ENCODE results near the gene DRC1.

The DRC1 gene

DNA sequence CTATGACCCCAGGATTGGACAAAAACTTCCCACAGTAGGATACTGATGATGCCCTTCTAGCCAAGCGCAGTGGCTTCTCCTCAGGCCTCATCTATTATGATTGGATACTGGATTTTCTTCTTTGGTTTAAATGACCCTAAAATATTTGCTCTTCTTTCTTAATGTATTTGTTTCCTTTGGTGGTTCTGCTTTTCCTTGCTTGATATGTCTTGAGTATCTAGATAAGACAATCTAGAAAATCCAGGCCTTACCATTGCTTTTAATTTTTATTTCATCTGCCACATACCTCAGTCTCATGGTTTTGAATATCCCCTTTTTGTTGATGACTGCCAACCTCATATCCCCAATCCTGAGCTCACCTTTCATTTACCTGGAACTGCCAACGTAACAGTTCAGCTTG, 40.6 kb downstream of the DRC1 start:
- in situ Hi-C loops (cut with MboI; ENCODE audit: low sequenced_read_pairs) = no loop called here

DNA sequence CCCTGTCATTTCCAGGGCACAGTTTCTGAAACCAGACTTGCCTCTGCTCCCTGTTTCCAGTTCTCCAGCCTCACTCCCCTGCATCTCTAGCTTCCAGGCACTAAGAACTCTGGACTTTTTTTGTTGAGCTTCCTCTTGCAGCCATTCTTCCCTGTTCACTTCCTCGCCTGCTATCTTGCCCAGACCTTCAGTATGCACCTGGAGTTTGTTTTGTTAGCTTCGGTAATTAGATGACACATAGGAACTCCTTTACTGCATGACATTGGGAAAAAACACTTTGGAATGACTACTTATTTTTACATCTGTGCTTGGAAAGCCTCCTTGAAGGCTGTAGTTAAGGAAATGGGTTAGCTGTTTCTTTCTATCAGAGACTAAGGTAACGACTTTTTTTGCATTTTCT, 41.0 kb downstream of the DRC1 start:
- in situ Hi-C loops (cut with MboI; ENCODE audit: low sequenced_read_pairs) = no loop called here

DNA sequence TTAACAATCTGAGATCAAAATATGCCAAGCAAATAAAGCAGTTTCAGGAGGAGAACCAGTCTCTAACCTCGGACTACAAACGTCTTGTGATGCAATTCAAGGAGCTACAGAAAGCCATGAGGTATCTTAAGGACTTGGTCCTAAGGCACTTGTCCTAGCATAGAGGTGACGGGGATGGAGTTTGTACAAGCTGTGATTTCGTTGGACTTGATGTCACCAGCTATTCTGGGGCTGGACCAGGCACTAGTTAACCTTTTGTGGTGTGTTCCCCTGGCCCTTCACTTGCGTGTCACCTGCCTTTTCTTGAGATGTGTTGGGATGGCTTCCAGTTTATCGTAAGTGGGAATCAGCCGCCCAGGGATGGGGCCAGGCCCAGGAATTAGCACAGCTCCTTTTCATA, 42.5 kb downstream of the DRC1 start:
- in situ Hi-C loops (cut with MboI; ENCODE audit: low sequenced_read_pairs) = no loop called here

DNA sequence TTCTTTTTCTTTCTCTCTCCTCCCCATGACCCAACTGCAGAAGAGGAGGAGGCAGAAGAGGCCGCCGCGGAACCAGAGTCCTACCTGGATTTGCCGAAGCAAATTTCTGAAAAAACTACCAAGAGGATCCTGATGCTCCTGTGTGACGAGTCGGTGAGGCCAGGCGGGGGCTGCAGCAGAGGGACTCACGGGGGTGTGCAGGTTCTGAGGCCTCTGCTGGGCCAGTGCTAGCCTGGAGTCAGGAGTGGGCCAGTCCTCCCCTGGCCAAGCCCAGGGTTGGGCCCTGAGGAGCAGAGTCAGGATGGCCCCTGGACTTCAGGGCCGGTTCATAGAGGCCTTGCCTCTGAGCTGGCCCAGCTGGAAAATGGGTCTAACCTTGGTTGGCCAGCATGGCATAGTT, 46.9 kb downstream of the DRC1 start:
- in situ Hi-C loops (cut with MboI; ENCODE audit: low sequenced_read_pairs) = no loop called here

DNA sequence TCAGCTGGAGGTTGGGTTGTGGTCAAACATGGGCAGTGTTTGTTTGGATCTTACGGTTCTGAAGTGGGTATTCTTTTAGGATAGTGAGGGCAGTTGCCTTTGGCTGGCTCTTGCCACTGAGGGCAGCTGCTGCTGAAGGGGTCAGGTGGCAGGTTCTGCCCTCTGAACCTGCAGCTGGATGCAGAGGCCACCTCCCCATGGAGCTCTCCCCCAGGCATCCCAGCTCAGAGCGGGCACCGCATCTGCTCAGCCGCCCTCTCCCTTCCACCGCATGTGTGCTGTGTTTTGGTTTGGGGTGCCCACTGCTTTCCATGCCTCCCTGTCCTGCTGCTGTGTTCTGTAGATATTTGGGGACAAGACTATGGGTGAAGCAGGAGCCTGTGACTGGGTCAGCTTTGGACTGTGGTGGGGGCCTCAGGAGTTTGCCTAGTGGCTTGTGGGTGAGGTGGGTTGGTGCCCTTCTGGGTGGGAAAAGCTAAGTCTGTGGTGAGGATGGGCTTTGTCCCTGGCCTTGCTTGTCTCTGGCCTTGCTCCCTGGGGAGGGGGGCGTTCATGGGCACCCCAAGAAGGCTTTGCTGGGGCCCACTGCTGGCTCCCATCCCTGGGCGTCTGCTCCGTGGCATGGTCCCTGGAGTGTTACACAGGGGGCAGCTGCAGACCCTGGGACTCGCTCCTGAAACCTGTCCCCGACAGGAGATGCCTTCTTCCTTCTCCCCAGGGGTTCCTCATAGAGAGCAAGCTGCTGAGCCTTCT, 47.7 kb downstream of the DRC1 start:
- in situ Hi-C loops (cut with MboI; ENCODE audit: low sequenced_read_pairs) = loop anchor here (25.0 kb wide), 1 partner anchor 487 kb away; no protein-coding TSS in a partner anchor

DNA sequence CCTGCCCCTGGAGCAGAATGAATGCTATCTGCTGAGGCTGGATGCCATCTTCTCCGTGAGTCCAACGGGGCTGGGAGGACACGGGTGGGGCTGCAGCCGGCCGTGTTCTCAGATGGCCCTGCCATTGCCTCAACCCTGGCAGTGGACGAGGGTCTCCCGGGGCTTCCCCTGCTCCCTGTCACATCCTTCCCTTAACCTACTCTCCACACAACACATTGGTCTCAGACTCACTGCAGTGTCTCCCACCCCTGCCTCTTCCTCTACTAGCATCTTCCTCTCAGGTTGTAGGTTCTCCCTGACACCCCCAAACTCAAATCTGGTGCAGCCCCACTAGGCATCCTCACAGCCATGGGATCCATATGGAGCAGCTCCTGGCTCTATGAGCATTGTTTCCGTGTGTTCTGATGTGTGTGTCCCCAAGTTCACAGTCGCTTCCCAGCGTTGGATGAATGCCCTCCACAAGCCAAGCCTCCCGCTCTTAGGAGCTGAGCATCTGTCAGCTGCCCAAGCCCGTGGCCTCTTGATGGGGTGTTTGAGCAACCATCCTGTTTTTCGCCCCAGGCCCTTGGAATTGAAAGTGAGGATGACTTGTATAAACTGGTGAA, 48.4 kb downstream of the DRC1 start:
- in situ Hi-C loops (cut with MboI; ENCODE audit: low sequenced_read_pairs) = loop anchor here (25.0 kb wide), 1 partner anchor 488 kb away; no protein-coding TSS in a partner anchor

DNA sequence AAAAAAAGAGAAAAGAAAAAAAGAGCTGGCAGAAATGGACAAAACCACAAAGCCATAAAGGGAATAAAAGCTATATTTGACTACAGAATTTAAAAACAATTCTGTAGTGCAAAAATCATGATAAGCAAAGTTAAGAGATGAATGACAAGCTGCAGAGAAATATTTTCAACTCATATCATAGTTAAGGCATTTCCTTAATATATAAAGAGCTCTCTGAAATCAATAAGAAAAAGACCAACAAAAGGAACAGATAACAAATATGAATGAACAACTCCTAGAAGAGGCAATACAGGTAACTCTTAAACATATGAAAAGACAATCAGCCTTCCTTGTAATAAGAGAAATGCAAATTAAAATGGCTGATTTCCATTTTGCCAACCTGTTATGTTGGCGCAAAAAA, 50.0 kb downstream of the DRC1 start:
- in situ Hi-C loops (cut with MboI; ENCODE audit: low sequenced_read_pairs) = loop anchor here (25.0 kb wide), 1 partner anchor 489 kb away; no protein-coding TSS in a partner anchor

DNA sequence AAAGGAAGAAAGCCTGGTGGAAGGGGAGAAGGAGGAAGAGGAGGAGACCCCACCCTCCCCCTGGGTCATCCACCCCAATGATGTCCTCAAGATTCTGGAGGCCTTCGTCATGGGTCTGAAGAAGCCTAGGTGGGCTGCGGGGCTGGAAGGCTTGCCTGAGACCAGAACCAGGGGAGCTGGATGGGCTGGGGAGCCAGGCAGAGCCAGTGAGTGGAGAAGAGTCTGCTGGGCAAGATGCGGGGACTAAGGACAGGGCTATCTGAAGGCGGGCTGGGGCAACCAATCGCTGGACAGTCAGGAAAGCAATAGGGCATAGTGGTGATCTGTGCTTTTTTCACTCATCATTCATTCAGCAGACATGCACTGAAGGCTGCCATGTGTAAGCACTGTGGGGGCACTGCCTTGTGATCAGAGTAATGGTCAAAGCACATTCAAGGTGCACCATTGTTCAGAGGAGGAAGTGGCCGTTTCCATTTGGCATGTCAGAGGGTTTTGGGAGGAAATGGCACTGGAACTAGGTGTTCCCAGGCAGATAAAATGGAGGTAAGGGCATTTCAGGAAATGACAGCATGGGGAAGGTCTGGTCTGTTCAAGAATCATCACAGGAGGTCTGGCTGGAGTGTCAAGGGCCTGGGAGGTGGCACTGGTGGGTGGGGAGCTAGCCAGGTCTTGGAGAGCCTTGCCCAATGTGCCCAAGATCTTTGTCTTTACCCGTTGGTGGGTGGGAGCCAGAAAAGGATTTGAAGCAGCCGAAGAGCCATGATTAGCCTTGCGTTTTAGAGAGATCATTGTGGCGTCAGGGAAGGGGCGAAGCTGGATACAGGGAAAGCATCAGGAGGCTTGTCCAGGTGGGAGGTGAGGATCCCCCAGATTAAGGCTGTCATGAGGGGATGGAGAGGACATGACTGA, 52.0 kb downstream of the DRC1 start:
- in situ Hi-C loops (cut with MboI; ENCODE audit: low sequenced_read_pairs) = loop anchor here (25.0 kb wide), 1 partner anchor 491 kb away; no protein-coding TSS in a partner anchor

DNA sequence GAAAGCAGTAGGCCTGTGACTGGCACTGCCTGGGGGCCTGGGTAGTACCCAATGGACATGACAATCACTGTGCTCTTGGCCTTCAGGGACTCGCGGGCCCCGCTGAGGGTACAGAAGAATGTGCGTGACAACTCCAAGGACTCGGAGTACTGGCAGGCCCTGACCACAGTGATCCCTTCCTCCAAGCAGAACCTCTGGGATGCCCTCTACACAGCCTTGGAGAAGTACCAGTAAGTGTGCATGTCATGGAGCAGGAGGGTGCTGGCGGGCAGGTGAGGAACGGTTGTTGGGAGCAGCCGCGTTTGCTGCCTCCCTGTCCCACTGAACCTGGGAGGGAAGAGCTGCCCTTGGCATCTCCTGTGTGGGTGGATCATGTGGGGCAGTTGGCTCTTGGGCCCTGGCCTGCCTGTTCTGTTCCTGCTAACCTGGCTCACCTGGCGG, 52.9 kb downstream of the DRC1 start:
- in situ Hi-C loops (cut with MboI; ENCODE audit: low sequenced_read_pairs) = loop anchor here (25.0 kb wide), 1 partner anchor 492 kb away; no protein-coding TSS in a partner anchor

DNA sequence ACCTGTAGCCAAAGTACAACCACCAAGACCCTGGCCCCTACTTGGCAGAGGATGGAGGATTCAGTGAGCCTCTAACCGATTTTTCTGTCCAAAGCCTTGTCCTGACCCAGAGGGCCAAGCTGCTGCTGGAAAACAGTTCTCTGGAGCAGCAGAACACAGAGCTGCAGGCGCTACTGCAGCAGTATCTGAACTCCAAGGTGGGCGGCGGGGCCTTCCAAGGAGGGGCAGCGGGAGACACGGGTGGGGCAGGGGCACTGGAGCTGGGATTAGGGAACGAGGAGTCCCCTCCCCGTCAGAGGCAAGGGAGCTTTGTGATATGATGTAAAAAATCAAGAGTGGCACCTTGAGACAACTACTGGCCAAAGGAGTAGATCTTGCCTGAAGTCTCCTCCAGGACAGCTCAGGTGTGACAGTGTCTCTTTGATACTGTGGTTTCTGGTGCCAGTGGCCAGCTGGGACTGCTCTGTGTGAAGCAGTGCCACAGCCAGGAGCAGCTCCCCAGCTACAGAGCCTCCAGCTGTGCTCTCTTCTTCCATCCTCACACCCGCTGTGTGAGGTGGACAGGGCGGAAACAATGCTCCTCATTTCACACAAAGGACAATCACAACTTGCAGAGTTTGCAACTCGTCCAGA, 53.4 kb downstream of the DRC1 start:
- in situ Hi-C loops (cut with MboI; ENCODE audit: low sequenced_read_pairs) = loop anchor here (25.0 kb wide), 1 partner anchor 493 kb away; no protein-coding TSS in a partner anchor

DNA sequence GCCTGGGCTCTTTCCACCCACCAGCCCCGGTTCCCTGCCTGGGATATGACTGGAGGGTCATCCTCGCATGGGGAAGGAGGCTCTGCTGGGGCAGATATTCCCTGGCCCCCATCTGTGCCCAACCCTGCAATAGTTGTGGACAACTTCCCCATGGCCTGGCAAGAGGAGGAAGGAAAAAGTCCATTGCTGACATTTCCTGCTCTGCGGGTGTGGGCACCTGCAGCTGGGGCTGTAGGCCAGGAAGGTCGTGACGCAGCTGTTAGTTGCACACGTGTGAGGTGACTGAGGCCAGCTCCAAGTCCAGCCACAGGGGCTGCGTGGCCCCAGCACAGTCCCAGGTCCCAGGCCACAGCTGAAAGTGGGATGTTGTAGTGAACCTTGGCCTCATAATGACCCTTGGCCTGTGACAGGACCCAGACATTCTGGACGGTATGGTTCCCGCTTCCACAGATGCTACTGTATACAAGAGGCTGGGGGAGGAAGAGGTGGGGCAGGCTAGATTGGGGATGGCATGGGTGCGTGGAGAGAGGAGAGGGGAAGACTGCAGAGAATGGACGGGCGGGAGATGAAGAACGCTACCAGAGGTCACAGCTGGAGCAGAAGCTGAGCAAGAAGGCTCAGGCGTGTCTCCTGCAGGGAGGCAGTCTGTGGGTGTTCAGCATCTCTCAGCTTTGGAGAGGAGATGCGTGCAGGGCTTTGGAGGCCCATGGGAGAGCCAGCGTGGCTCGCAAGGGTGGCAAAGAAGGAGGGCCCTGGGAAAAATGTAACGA, 54.1 kb downstream of the DRC1 start:
- in situ Hi-C loops (cut with MboI; ENCODE audit: low sequenced_read_pairs) = loop anchor here (25.0 kb wide), 1 partner anchor 494 kb away; no protein-coding TSS in a partner anchor

DNA sequence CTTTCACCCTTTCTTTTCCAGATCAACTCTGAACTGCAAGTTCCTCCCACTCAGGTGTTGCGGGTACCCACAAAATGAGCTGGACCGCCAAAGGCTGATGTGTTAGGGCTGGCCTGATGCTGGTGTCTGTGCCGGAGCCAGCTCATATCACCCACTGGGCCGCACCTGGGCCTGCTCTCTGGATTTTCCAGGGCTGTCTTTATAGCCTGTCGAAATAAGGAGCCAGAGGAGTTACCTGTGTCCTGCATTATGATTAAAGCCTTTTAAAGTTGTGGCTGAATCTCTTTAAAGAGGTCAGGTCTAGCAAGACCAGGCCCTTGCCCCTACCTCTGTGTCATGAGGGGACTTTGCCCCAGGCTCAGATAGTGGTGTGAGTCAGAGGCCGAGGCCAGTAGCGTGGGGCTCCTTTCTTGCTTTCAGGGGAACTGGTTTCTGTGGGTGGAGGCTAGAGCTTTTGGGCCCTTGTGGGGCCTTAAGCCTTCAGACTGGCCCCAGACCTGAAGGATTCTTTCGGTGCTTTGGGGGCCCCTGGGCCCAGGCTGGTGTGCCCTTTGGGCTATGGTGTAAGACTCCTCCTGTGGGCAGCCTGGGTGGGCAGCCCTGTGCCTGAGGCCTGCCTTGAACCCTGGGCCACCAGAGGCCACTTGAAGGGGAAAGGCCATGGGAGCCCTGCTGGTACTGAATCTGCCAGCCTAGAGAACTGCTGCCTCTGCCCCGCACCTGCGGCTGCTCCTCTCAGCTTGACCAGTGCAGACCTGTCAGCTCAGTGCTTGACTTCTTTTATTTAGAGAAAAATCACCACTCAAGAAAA, 54.9 kb downstream of the DRC1 start:
- in situ Hi-C loops (cut with MboI; ENCODE audit: low sequenced_read_pairs) = loop anchor here (25.0 kb wide), 1 partner anchor 494 kb away; no protein-coding TSS in a partner anchor

DNA sequence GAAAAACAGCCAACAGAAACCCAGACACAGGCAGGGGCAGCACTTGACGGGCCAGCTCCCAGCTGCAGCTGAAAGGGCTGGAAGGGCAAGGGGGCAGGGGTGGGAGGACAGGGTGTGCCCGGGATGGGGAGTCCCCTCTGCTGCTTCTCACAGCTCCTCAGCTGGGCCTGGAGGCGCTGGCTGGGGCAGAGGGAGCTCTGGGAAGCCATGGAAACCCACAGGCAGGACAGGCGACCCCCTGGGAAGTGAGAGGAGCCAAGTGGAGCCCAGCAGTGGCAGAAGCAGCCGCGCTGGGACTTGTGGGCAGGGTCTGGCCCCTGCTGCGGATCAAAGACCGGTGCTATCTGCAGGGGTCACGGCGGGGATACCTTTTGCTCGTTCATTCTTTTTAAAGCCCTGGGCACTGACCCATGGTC, 55.5 kb downstream of the DRC1 start:
- in situ Hi-C loops (cut with MboI; ENCODE audit: low sequenced_read_pairs) = loop anchor here (25.0 kb wide), 1 partner anchor 495 kb away; no protein-coding TSS in a partner anchor

DNA sequence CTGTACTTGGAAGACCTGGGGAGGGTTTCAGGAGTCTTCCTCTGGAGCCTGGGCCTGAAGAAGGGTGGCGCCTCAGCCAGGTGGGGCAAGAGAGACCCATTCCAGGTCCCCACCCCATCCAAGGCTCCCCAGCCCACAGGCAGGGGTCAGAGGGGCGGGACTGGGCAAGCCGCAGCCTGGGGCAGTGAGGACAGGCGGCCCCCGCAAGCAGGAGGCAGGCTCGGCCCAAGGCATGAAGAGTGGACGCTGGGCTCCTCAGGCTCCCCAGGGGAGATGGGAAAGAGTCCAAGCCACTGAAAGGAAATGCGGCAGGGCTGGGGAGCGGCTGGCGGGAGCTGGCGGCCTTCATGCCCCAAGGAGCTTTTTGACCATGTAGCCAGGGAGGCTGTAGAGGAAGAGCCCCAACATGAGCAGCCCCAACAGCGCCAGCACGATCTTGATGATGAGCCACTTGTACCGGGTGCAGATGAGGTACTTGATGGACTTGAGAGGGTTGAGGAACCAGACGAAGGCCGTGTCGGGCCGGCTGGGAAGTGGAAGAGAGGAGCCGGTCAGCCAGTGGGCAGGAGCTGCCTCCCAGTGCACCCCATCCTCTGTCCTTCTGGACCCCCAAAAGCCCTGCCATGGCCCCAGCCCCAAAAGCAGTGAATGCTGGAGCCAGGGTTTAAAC, 56.1 kb downstream of the DRC1 start:
- in situ Hi-C loops (cut with MboI; ENCODE audit: low sequenced_read_pairs) = loop anchor here (25.0 kb wide), 1 partner anchor 496 kb away; no protein-coding TSS in a partner anchor

DNA sequence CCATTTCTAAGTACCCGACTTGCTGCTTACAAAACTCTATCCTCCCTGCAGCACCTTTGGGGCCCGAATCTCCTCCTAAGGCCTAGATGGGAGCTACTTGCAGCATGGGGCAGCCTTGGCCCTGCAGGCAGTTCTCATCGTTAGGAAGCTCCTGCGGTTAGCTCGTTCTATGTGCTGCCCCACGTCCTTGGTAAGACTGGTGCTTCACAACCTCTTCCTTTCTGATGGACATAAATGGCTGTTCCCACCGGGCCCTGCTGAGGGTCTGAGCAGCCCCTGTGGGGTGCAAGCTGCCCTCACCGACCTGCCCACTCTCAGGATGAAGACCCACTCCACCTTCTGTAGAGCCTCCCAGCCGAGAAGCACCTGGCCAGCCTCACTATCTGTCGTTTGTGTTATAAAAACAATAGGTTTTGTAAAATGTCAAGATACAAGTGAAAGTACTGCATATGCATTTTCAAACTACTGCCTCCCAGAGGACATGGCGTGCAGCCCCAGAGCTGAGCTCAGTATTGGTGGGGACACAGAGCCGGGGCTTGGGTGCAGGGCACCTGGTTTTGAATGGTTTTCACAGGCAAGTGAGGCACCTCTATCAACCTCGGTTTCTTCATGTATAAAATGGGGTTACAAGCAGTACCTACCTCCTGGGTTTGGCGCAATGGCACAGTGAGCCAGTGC, 56.8 kb downstream of the DRC1 start:
- in situ Hi-C loops (cut with MboI; ENCODE audit: low sequenced_read_pairs) = loop anchor here (25.0 kb wide), 1 partner anchor 496 kb away; no protein-coding TSS in a partner anchor

DNA sequence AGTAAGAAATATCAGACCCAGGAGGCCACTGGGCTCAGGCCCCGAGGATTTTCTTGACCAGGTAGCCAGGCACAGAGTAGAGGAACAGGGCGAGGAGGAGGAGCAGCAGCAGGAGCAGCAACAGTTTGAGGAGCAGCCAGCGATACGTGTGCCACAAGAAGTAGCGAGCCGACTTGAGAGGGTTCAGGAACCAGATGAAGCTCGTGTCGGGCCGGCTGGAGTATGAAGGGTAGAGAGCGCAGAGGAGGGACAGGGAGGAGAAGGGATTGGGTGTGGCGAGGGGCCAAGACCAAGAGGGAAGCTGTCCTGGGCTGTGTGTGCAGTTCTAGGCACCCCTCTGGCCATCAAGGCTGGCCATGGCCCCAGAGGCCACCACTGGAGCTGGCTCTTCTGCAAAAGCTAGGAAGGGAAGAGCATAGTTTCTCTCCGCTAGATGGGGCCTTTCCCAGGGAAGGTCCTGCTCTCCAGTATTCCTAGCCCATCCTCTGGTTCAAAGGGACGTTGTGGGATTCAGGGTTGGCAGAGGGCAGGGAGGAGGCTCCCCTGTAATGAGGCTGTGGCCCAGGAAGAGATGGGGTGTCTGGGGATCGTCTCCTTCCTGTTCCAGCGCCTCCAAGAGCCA, 58.4 kb downstream of the DRC1 start:
- in situ Hi-C loops (cut with MboI; ENCODE audit: low sequenced_read_pairs) = loop anchor here (25.0 kb wide), 1 partner anchor 498 kb away; no protein-coding TSS in a partner anchor

DNA sequence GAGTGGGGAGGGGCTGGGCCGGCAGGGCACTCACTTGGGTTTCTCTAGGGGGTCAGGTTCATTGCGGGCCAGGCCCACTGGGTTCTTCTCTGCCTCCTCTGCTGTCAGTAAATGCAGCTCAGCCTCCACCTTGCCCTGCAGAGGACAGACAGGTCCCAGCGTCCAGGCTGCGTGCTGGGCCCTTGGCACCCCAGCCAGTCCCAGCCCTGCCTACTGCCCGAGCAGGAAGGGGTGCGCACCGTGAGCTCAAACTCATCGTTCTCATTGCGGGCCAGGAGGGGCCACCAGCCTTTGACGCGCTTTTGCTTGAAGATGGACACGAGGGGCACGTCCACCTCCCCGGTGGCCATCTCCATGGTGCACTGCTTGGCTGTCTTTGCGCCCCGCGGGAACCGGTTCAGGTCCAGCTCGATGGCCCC, 58.9 kb downstream of the DRC1 start:
- in situ Hi-C loops (cut with MboI; ENCODE audit: low sequenced_read_pairs) = loop anchor here (25.0 kb wide), 1 partner anchor 498 kb away; no protein-coding TSS in a partner anchor

Data from HL-60/S4 treated with phorbol 12-myristate 13-acetate at 8.2 ng/mL for 4 days and 3 days (cell line).